HEK293 (cell line): ENCODE data around the gene LHFPL2.
A peak's percentile ranks its signal among the peaks of the same experiment; 100 is the strongest.

Source experiments
- CTCF ChIA-PET: fragments of 350-600 bp; formaldehyde crosslinking; extraction: SDS; loops from one replicate; lab custom pipeline; 2021; ENCODE audit warnings: antibody characterized with exemption; lab: Yijun Ruan, JAX
- POLR2A ChIA-PET: fragments of 300-600 bp; formaldehyde crosslinking; extraction: SDS; loops from one replicate; lab custom pipeline; 2020; ENCODE audit warnings: antibody characterized with exemption, inconsistent platforms; lab: Yijun Ruan, JAX
- H3K27ac ChIP-seq: fragments of 200-500 bp; sonication (Bioruptor generic); 2 replicates; pipeline ENCODE4 v1.5.1; 2014; ENCODE audit warnings: low read depth, low read length, control low read depth, inconsistent platforms; ENCODE audit errors: extremely low read depth
- H3K36me3 ChIP-seq, 2 experiments: fragments of 200-500 bp in 1 of 2; sonication (Bioruptor generic) in 1 of 2; 1 replicate in 1 of 2; 2 replicates in 1 of 2; pipeline ENCODE4 v1.5.1; 2014 to 2017; ENCODE audit warnings: inconsistent platforms in 2 of 2, low read length in 2 of 2; ENCODE audit not compliant: control insufficient read depth in 2 of 2, insufficient read depth in 1 of 2
- H3K4me1 ChIP-seq: fragments of 200-500 bp; sonication (Bioruptor generic); 2 replicates; pipeline ENCODE4 v1.5.1; 2014; ENCODE audit warnings: mild to moderate bottlenecking, low read length, inconsistent platforms; ENCODE audit not compliant: control insufficient read depth, insufficient read depth
- H3K4me3 ChIP-seq: 2 replicates; pipeline ENCODE4 v1.5.1; 2011; ENCODE audit warnings: low read depth, mild to moderate bottlenecking, control low read depth, low read length, moderate library complexity
- H3K9me3 ChIP-seq: fragments of 200-500 bp; sonication (Bioruptor generic); 2 replicates; pipeline ENCODE4 v1.5.1; 2014; ENCODE audit warnings: low read depth, low read length, inconsistent platforms; ENCODE audit not compliant: control insufficient read depth, insufficient read depth
- FEZF1 ChIP-seq: fragments of 450-650 bp; formaldehyde crosslinking; IDR thresholded peaks from 2 replicates; pipeline ENCODE4 v1.5.1; 2016; ENCODE audit warnings: missing biosample characterization, missing genetic modification characterization
- HIC1 ChIP-seq: fragments of 450-650 bp; formaldehyde crosslinking; IDR thresholded peaks from 2 replicates; pipeline ENCODE4 v1.5.1; 2016; ENCODE audit warnings: missing biosample characterization, missing genetic modification characterization
- HOXC10 ChIP-seq: sonication (generic); formaldehyde crosslinking; IDR thresholded peaks from 2 replicates; pipeline ENCODE4 v1.8.1; 2023; ENCODE audit warnings: mild to moderate bottlenecking, missing genetic modification reagents
- OSR2 ChIP-seq: fragments of 450-650 bp; formaldehyde crosslinking; IDR thresholded peaks from 2 replicates; pipeline ENCODE4 v1.5.1; 2016; ENCODE audit warnings: missing biosample characterization, missing genetic modification characterization
- REPIN1 ChIP-seq: fragments of 450-650 bp; formaldehyde crosslinking; IDR thresholded peaks from 2 replicates; pipeline ENCODE4 v1.5.1; 2017; ENCODE audit warnings: missing biosample characterization, missing genetic modification characterization, low read depth
- SP7 ChIP-seq: fragments of 450-650 bp; formaldehyde crosslinking; IDR thresholded peaks from 2 replicates; pipeline ENCODE4 v1.5.1; 2016; ENCODE audit warnings: missing biosample characterization, missing genetic modification characterization
- WT1 ChIP-seq: fragments of 450-650 bp; formaldehyde crosslinking; IDR thresholded peaks from 2 replicates; pipeline ENCODE4 v1.5.1; 2016; ENCODE audit warnings: missing biosample characterization, missing genetic modification characterization
- ZBTB7A ChIP-seq: fragments of 450-650 bp; formaldehyde crosslinking; IDR thresholded peaks from 2 replicates; pipeline ENCODE4 v1.5.1; 2016; ENCODE audit warnings: low read depth, missing biosample characterization, missing genetic modification characterization
- ZFP69B ChIP-seq: fragments of 450-650 bp; formaldehyde crosslinking; IDR thresholded peaks from 2 replicates; pipeline ENCODE4 v1.5.1; 2016; ENCODE audit warnings: missing biosample characterization, missing genetic modification characterization
- ZIC2 ChIP-seq: fragments of 450-650 bp; formaldehyde crosslinking; IDR thresholded peaks from 2 replicates; pipeline ENCODE4 v1.5.1; 2016; ENCODE audit warnings: missing biosample characterization, missing genetic modification characterization
- ZNF239 ChIP-seq: fragments of 450-650 bp; formaldehyde crosslinking; IDR thresholded peaks from 2 replicates; pipeline ENCODE4 v1.5.1; 2016; ENCODE audit warnings: missing biosample characterization, missing genetic modification characterization
- ZNF266 ChIP-seq: fragments of 450-650 bp; formaldehyde crosslinking; IDR thresholded peaks from 2 replicates; pipeline ENCODE4 v1.5.1; 2016; ENCODE audit warnings: missing biosample characterization, missing genetic modification characterization, low read depth
- ZNF324 ChIP-seq: fragments of 450-650 bp; formaldehyde crosslinking; IDR thresholded peaks from 2 replicates; pipeline ENCODE4 v1.5.1; 2016; ENCODE audit warnings: missing biosample characterization, missing genetic modification characterization
- ZNF366 ChIP-seq: fragments of 450-650 bp; formaldehyde crosslinking; conservative IDR thresholded peaks from 2 replicates; pipeline ENCODE4 v1.5.1; 2016; ENCODE audit warnings: missing biosample characterization, missing genetic modification characterization
- ZNF513 ChIP-seq: fragments of 450-650 bp; IDR thresholded peaks from 2 replicates; pipeline ENCODE4 v1.5.1; 2018; ENCODE audit warnings: missing biosample characterization, missing genetic modification characterization
- TF ChIP-seq, protein P1 (sequence below): fragments of 450-650 bp; formaldehyde crosslinking; conservative IDR thresholded peaks from 2 replicates; pipeline ENCODE4 v1.5.1; 2016; ENCODE audit warnings: low read depth, missing biosample characterization, missing genetic modification characterization
- TF ChIP-seq, protein P2 (sequence below): fragments of 450-650 bp; formaldehyde crosslinking; IDR thresholded peaks from 2 replicates; pipeline ENCODE4 v1.5.1; 2016; ENCODE audit warnings: missing biosample characterization, missing genetic modification characterization

LHFPL2 gene

DNA sequence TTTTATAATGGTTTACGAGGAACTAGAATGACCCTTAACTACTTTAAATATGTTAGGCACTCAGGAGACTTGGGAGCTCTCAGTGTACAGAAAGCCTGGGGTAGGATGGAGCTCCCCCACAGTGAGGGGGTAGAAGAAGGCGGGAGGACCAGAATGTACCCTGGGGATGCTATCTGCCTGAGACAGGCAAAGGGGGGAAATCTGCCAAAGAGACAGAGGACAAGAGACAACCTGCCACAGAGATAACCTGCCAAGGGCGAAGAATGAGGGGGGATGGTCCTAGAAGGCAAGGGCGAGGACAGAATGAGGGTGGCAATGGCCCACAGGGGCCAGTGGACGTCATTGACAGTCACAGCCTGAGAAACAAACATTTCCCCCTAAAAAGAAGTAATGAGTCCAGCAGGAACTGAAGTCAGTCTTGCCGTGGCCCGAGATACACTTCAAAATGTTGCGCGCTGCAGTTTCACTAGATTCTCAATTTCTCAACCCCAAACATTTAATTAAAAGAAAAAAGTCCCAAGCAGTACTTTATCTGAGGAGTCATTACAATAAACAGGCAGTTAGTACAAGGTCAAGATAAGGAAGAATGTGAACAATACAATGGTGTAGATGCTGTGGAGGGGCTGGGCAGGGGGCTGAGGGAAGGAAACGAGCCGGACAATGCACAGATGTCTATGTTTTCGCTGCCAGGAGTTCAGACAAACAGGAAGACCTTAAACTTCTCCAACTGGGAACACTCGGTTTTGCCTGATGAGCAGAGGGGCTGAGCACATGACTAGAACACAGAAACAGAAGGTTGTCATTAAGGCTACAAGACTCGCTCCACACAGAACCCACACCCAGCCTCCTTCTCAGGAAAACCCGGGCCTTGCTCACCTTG is 125.0 kb downstream of the LHFPL2 start:
- no peak for TF ChIP-seq WT1 (tag by site-specific recombination)
- TF ChIP-seq, protein P1, sequence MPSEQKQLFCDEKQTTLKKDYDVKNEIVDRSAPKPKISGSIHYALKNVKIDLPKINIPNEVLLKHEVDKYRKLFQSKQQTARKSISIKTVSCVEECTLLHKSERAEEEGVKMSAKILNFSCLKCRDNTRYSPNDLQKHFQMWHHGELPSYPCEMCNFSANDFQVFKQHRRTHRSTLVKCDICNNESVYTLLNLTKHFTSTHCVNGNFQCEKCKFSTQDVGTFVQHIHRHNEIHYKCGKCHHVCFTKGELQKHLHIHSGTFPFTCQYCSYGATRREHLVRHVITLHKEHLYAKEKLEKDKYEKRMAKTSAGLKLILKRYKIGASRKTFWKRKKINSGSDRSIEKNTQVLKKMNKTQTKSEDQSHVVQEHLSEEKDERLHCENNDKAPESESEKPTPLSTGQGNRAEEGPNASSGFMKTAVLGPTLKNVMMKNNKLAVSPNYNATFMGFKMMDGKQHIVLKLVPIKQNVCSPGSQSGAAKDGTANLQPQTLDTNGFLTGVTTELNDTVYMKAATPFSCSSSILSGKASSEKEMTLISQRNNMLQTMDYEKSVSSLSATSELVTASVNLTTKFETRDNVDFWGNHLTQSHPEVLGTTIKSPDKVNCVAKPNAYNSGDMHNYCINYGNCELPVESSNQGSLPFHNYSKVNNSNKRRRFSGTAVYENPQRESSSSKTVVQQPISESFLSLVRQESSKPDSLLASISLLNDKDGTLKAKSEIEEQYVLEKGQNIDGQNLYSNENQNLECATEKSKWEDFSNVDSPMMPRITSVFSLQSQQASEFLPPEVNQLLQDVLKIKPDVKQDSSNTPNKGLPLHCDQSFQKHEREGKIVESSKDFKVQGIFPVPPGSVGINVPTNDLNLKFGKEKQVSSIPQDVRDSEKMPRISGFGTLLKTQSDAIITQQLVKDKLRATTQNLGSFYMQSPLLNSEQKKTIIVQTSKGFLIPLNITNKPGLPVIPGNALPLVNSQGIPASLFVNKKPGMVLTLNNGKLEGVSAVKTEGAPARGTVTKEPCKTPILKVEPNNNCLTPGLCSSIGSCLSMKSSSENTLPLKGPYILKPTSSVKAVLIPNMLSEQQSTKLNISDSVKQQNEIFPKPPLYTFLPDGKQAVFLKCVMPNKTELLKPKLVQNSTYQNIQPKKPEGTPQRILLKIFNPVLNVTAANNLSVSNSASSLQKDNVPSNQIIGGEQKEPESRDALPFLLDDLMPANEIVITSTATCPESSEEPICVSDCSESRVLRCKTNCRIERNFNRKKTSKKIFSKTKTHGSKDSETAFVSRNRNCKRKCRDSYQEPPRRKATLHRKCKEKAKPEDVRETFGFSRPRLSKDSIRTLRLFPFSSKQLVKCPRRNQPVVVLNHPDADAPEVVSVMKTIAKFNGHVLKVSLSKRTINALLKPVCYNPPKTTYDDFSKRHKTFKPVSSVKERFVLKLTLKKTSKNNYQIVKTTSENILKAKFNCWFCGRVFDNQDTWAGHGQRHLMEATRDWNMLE = no peak
- TF ChIP-seq ZNF366 (tag by site-specific recombination) = no peak
- TF ChIP-seq ZNF513 (tag by site-specific recombination) = no peak
- Histone ChIP-seq H3K4me1 (peaks cover 18% of the 10 kb centered on the region), H3K9me3 (no peaks in the 10 kb centered on the region), H3K27ac (no peak overlapping the region), H3K4me3 (no peak overlapping the region), H3K36me3 (no peaks in the 10 kb centered on the region)
- ChIA-PET CTCF (no interaction called here), POLR2A (no interaction called here)

- ChIA-PET CTCF (interaction anchor here (1.3 to 2.4 kb wide), 2 partner anchors 11 to 19 kb away, joined by 5 to 13 read pairs; no protein-coding TSS in a partner anchor), POLR2A (no interaction called here)
- no peak for TF ChIP-seq REPIN1 (tag by site-specific recombination)
- TF ChIP-seq, protein P2, sequence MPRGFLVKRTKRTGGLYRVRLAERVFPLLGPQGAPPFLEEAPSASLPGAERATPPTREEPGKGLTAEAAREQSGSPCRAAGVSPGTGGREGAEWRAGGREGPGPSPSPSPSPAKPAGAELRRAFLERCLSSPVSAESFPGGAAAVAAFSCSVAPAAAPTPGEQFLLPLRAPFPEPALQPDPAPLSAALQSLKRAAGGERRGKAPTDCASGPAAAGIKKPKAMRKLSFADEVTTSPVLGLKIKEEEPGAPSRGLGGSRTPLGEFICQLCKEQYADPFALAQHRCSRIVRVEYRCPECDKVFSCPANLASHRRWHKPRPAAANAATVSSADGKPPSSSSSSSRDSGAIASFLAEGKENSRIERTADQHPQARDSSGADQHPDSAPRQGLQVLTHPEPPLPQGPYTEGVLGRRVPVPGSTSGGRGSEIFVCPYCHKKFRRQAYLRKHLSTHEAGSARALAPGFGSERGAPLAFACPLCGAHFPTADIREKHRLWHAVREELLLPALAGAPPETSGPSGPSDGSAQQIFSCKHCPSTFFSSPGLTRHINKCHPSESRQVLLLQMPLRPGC (tag by site-specific recombination) = no peak
- peak; percentile 56 for TF ChIP-seq ZIC2 (tag by site-specific recombination)
- H3K36me3 ChIP-seq = no peaks in the 10 kb centered on the region
- no peak overlapping the region for H3K4me3 ChIP-seq
- H3K27ac ChIP-seq = no peak overlapping the region
- peaks cover 18% of the 10 kb centered on the region for H3K4me1 ChIP-seq
- H3K9me3 ChIP-seq = no peaks in the 10 kb centered on the region
Observed at GRCh38 chr5:78522476-78523260, 125.9 kb downstream of the LHFPL2 start.

DNA sequence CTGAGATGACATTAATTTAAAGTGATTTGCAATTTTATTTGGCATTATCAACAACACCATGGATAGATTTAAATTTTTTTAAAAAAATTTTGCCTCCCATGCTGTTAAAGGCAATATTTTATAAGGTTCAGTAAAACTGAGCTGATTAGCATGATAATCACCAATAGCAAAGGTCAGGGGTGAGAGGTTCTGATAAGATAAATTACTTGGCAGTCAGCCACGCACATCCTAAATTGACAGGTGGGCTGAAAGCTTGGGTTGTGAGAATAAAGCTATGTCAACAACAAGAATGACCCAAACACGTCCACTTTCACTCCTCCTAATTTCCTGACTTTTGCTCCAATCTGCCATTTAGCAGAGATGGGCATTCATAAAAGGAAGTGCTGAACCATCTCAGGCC is 127.1 kb downstream of the LHFPL2 start:
- CTCF ChIA-PET = interaction anchor here (0.6 to 2.4 kb wide), 6 partner anchors 12 to 1377 kb away, joined by 3 to 13 read pairs (median 4); no protein-coding TSS in a partner anchor
- peaks cover 18% of the 10 kb centered on the region for H3K4me1 ChIP-seq
- H3K9me3 ChIP-seq = no peaks in the 10 kb centered on the region
- no peaks in the 10 kb centered on the region for H3K36me3 ChIP-seq
- H3K27ac ChIP-seq = no peak overlapping the region
- H3K4me3 ChIP-seq = no peak overlapping the region
- POLR2A ChIA-PET = interaction anchor here (1.0 kb wide), 1 partner anchor 13 kb away, joined by 3 read pairs; no protein-coding TSS in a partner anchor
- no peak for TF ChIP-seq ZNF266 (tag by site-specific recombination)
- no peak for TF ChIP-seq HIC1
- no peak for TF ChIP-seq SP7 (tag by site-specific recombination)
- no peak for TF ChIP-seq ZBTB7A (tag by site-specific recombination)
- no peak for TF ChIP-seq HOXC10 (CRISPR knock-in tag)
- TF ChIP-seq ZFP69B (tag by site-specific recombination) = no peak
- TF ChIP-seq ZNF324 = no peak
- TF ChIP-seq ZNF239 (tag by site-specific recombination) = no peak
- no peak for TF ChIP-seq FEZF1 (tag by site-specific recombination)
- no peak for TF ChIP-seq OSR2 (tag by site-specific recombination)
